C4-2B (cell line): Measurements from ENCODE around the gene ANKRD44.

Experiments used
- CTCF ChIP-seq: fragments of 450-650 bp; conservative IDR thresholded peaks from 2 replicates; pipeline ENCODE4 v1.5.1; 2017; ENCODE audit warnings: mild to moderate bottlenecking
- ZFX ChIP-seq: fragments of 450-650 bp; IDR thresholded peaks from 2 replicates; pipeline ENCODE4 v1.6.1; 2017

DNA sequence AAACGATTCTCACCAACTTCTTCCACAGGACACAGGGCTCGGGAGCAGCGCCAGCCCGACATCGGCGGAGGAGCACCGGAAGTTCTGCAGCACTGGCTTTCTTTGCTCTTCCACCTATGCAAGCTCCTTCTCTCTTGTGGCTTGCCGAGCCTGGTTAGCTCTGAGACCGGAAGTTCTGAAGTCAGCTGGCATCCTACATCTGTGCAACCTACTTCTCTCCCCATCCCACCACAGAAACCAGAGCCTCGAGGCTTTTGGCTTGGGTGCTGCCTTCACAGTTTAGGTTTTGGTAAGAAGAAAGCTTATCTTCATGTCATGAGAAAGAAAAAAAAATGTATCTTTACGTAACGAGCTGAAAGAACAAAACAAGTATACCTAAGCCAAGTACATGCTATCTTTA, 111.7 kb downstream of the ANKRD44 start:
- TF ChIP-seq CTCF (no peak), ZFX (no peak)
